CMK (cell line): Measurements from ENCODE around the gene PUS3.
A peak's percentile ranks its signal among the peaks of the same experiment; 100 is the strongest.

Experiments
- DNase-seq: peaks from one replicate; pipeline ENCODE4 v3.0.0-alpha.2; 2010; ENCODE audit warnings: low read depth

Gene PUS3, protein sequence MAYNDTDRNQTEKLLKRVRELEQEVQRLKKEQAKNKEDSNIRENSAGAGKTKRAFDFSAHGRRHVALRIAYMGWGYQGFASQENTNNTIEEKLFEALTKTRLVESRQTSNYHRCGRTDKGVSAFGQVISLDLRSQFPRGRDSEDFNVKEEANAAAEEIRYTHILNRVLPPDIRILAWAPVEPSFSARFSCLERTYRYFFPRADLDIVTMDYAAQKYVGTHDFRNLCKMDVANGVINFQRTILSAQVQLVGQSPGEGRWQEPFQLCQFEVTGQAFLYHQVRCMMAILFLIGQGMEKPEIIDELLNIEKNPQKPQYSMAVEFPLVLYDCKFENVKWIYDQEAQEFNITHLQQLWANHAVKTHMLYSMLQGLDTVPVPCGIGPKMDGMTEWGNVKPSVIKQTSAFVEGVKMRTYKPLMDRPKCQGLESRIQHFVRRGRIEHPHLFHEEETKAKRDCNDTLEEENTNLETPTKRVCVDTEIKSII

DNA sequence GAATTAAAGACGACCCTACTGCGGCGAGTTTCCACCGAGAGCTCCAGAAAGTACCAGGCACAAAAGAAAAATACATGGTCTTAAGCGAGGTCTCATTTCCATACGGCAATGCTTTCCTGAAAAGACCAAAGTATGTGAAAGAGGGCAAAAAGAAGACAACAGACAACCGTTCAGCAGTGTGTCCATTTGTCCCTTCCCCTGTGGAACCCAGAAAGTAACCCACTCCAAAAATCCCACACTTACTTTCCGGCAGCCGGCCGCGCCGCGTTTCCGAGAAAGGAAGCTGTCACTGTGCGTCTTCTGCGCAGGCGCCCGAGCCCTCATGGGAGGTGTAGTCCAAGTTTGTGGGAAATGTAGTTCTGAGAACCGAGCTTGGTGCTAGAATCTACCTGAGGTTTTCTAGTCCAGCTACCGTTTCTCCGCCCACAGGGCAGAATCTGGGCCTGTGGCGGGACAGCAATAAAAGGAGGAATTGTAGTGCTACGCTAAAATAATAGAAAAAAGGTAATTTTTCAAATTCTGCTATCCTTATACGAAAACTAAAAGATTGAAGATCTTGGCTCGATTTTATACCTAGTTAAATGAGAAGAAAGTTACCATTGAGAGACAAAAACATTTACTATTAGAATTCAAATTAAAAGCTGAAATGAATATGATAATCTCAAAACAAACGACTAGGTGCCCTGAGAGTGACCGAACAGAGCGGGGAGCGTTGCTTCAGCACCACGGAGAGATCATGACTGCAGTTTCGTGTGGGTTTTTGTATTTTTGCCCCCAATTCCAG, at the start of gene PUS3:
PUS3 (minus strand) TSS at position 280 of the 784 bp plus-strand sequence. CDS start 6,922 bp downstream, outside the sequence.
- DNase-seq = peak; percentile 45

DNA sequence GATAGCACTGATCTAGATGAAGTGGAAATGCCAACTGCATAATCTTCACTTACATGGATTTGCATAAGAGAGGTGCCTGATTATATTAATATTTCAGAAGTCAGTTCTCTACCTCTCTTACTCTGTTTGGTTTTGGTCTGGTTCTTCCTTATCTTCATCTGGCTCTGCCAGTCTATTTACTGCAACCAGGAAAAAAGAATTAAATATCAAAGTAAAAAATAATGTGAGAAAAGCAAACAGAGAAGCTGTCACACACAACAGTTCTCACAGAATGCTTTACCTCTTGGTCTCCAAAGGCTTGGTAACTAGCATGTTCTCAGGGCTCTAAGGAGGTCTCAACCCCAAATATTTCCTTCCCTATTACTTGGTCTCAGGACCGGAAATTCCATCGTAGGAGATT, 49.6 kb upstream of the PUS3 start:
- DNase-seq = no peak

DNA sequence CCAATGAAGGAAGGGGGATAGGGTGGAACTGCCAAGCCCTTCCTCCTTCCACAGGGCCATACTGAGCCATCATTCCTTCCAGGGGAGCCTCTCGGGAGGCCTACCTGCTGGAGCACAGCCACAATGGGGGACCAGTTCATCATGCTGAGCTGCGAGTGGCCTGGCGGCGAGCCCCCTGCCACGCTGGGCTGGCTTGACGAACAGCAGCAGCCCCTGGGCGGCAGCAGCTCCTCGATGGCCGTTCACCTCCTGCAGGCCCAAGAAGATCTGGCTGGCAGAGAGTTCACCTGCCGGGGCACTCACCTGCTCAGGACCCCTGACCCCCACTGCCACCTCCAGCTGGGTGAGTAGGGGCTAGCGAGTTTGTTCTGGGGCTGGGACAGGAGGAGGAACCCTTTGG, 48.7 kb upstream of the PUS3 start:
- DNase-seq = no peak

DNA sequence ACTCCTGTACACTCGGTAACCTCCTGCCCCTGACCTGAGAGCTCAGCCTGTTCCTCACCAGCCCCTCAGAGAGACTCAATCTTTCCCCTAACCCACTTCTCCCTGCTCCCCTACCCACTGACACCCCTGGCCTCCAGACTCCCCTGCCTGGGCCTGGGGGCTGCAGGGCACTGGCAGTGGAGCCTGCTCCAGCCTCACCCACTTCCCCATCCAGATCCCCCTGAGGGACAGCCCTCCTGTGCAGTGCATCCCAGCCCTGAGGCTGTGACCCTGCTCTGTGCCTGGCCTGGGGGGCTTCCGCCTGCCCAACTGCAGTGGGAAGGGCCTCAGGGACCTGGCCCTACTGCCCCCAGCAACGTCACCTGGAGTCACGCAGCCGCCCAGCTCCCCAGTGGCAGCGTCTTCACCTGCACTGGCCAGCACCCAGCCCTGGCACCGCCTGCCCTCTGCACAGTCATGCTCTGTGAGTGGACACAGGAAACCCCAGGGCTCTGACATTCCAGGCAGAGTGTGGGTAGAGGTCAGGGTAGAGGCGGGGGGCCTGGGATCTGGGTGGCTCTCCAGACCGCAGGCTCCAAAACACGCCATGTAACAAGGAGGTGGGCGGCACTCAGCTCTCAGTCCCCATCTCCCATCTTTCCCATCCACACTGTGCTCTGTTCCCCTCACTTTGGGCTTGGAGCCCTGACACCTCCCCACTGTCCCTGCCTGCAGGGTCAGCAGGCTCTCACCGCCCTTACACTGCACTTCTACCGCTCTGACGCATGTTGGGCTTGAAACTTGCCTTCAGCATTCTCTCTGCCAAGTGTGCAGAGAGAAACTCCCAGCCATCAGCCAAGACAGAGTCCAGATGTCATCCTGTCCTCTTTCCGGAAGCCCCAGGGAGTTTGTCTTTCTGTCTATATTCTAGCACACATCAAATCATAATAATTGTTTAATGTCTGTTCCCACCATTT, 48.0 kb upstream of the PUS3 start:
- no peak for DNase-seq

DNA sequence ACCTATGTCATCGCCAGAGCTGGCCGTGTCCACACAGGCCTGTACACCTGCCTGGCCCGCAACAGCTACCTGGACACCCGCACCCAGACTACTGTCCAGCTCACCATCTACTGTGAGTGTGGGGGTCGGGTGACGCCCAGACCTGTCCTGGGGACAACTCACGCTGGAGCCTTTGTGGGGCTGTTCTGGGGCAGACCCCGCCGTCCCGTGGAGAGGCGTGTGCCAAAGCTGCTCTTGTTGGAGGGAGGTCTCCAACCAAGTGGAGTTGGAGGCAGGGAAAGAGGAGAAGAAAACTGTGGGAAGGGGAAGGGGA, 47.1 kb upstream of the PUS3 start:
- no peak for DNase-seq

DNA sequence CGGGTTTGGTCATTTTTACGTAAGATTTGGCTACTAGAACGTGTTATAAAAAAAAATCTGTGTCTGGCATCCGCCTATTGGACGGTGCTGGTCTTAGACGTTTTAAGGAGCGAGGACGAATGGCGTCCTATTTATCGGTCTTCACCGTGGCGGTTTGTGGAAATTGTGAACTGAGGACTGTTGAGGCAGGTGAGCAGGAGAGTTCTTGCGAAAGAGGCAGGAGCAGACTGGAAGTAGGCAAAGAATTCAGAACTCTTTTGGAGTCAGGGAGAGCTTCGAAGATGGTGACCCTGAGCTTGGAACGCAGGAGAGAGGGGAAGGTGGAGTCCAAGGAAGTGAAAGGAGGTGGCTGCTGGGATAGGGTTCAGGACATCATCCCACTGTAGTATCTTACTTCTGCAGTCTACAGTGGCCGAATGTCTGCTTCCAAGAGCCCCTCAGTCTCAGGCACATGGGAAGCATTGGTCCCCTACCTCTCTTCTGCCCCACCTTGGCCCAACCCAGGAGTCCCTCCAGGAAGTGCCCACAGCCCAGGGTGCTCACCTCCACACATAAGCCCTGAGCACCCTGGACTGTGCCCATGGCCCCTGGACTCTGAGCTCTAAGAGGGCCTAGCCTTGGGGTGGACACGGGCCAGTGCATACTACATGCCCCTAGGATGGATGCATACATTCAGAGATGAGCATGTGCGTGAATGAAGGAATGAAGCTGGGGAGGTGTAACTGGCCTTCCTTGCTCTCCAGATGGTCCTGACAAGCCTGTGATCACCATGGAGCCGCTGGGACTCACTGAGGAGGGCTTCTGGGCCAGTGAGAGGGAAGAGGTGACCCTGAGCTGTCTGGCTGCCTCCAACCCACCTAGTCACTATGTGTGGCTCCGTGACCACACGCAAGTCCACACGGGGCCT, 46.5 kb upstream of the PUS3 start:
- DNase-seq = no peak

DNA sequence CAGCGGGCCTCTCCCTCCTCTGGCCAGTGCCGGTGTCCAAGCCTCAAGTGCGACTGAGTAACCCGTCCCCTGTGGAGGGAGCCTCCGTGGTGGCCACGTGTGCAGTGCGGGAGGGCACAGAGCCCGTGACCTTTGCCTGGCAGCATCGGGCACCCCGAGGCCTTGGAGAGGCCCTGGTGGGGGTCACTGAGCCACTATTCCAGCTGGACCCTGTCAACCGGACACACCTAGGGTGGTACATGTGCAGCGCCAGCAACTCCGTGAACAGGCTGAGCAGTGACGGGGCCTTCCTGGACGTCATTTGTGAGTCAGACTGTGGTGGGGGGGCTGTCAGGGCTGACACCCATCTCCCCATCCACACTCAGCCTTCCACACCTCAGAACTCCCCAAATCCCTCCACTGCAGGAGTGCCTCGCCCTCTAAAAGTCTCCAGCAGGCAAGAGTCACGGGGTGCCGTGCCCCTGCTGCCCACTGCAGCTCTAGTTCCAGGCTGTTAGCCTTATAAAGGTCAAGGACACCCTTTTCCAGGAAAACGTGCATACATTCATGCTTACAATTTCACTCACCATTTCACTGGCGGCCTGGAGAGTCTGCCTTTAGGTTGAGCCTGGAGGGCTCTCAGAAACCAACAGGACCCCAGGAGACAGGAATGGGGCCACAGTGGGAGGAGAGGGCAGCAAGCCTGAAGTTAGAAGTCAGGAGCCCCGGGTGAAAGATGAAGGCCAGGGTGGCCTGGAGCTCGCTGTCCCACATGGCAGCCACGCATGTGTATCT, 45.5 kb upstream of the PUS3 start:
- DNase-seq = no peak

DNA sequence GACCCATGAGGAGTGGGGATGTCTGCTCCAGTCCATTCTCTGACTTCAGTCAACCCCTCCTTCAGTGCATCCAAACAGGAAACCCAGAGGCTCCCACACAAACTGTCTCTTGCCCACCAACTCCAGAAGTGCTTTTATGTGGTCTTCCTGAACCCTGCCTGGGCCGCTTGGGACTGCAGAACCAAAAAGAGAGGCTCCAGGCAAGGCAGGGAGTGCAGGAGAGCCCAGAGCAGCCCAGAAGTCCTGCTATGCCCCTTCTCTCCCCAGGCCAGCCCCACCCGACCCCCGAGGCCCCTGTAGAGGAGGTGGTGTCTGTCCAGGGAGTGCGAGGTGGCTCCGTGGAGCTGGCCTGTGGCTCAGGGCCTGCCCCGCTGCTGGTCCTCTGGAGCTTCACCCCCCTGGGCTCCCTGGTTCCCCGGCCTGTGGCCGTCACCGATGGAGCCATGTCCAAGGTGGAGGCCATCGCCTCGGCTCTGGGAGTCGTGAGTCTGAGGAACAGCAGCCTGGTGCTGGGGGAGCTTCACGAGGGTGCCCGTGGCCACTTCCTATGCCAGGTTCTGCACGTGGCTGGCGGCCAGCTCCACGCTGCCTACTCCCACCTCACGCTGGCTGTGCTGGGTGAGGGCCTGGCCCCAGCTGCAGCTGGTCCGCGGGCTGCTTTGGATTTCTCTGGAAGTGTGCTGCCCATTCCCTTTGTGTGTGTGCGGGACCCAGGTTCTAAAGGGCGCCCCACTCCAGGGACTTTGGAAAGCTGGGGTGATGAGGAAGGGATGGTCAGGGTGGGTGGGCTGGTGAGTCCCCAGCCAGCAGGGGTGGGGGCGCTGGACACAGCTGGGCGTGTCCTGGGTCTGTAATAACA, 44.6 kb upstream of the PUS3 start:
- DNase-seq = no peak

DNA sequence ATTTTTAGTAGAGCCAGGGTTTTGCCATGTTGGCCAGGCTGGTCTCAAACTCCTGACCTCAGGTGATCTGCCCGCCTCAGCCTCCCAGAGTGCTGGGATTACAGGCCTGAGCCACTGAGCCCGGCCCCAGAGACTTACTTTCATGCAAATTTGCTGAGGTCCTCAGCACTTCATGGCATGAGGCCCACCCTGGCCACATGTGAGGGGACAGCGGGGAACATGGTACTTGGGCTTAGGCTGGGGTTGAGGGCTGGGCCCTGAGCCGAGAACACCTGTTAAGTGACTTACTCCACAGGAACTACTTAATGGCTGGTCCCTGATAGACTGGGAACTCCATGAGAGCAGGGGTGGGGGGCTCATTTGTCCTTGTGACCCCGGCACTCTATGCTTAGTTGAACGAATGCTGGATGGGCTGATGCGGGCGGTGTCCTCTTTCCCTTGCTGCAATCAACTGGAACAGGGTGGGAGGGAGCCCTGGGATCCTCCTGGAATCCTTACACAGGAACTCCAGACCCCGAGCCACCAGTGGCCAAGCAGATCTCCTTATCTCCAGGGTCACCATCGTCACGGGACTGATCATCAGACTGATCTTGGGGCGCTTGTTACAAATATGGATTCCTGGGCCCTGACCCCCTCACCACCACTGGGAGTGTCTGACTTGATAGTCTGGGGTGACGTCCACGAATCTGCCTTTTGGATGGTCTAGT, 43.9 kb upstream of the PUS3 start:
- DNase-seq = no peak

DNA sequence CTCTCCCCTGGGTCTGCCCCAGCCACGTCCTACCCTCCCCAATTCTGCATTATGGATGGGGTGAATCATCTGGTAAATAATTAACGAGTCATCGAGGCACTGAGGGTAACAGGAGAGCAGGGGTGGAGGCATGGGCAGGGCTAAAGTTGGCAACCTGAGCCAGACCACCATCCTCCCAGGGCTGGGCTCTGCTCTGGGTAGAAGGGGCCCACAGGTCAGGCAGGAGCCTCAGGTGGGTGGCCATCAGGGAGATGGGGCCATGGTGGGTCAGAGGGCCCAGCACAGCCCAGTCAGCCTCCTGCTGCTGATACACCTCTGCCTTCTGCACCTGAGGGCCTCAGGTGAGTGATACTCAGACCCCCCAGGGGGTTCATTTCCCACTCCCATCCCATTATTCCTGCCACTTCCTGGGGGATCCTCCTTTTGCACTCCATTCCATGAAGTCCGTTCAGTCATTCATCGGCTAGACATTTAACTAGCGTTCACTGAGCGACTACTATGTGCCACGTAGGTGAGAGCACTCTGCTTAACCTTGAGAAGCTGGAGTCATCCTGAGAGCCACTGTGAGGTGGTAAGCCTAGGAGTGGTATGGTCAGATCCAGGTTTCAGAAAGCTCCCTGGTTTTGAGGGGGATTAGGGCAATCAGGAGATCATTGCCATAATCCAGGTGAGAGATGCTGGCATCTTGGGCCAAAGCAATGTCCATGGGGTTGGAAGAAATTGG, 43.0 kb upstream of the PUS3 start, which contains the start of gene VSIG10L2:
VSIG10L2 (plus strand) TSS at position 248 of the 724 bp plus-strand sequence; CDS start at position 260, 12 bp downstream.
- DNase-seq = no peak

DNA sequence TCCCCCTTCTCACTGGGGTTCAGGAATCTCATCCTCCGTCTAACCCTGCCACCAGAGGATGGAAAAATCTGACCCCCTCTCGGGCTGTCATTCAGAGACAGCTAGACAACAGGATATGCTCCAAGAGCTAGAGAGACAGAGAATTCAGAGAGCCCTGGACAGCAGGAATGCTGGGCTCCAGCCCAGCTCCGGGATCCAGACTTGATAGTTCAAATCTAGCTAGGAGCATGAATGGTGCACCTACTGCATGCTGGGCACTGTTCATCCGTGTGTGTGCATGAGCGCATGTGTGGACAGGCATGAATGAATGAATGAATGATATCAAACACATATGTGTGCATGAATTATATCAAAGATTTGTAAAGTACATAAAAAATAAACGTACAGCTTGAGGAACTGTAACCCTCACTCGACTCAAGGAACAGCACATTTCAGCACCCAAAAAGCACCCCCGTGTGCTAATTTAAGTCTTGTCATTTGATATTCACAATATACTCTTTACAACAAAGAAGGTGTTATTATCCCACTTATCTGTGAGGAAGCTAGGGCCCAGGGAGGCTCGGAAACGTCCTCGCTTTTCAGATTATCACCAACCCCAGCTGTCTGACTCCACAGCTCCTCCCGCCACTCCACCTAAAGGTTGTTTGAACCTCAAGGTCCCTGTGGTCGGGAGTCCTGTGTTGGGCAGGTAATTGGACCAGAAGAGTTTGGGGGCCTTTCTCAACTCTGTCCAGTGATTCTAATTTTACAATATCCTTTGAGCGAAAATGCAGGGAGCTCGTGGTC, 42.2 kb upstream of the PUS3 start:
- no peak for DNase-seq

DNA sequence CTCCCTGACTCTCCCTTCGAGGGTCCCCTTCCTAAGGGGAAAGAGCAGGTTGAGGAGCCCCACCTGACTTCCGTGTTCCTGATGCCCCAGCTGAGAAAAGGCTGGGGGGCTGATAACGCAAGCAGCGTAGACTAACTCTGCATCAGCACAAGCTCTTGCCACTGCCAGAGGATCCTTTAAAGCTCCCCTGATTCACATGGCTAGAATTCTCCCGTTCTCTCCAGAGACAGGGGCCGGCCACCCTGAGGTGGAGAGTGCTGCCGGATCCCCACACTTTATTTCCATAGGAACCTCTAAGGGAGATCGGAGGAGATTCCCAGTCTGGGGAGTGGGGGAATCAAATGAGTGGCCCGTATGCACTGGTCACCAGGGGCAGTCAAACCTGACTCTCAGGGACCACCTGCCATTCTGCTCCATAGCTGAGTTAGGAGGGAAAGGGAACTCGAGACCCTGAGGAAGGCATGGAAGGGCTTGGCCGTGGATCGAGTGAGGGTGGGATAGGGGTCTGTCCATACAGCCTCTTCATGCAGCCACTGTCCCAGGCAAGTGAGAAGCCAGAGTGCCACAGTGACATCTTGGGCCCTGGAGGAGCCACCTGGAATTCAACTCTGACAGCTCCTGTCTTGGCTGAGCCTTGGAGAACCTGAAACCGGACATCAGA, 41.5 kb upstream of the PUS3 start:
- DNase-seq = no peak

DNA sequence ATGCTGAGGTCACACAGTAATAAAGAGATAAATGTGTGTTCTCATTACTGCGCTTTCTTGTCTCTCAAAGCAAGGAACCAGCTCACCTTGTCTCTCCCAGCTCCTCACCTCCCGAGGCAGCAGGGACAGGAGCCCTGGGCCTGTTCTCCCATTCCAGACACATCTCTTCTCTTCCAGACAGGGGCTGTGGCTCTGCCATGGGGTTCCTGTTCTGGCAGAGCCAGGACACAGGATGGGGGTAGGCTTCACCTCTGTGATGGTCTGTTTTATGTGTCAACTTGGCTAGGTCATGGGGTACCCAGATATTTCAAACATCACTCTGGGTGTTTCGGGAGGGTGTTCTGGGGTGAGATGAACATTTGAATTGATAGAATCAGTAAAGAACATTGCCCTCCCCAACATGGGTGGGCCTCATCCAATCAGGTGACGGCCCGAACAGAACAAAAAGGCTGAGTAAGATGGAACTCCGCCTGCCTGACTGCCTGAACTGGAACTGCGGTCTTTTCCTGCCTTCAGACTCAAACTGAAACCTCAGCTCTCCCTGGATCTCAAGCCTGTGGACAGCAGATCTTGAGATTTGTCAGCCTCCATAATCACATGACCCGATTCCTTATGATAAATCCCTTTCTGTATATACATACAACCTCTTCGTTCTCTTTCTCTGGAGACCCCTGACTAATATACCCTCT, 40.8 kb upstream of the PUS3 start:
- DNase-seq = no peak

DNA sequence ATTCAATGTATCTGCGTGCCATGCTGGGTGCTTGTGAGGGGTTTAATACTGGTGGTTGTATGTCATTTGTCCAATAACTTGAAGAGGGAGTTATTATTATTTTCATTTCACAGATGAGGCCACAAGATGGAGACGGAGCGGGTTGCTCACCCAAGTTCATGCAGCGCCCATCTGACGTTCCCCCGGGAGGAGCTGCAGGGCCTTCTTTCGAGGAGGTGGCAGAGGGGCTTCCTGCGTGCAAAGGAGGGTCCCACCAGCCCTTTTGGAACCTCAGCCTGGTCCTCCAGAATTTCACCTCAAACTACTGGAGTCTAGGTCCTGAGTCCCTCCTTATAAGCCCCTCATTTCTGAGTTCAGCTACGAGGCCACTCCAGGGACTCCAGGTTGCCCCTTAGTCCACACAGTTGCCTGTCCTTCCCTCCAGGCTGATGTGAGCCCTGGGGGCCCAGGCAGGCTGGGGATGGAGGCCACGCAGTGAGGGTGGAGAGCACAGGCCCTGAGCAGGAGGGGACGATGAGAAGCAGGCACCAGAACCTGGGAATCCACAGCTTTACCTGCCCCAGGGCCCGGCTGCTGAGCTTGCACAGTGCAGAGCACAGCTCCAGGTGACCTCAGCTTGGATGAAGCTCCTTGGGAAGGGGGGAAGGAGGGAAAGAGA, 39.9 kb upstream of the PUS3 start:
- no peak for DNase-seq
